Glomerular endothelial cell (primary cell): ENCODE measurements around the gene SPNS3. TPM values are rescaled to one million over a fixed set of nuclear protein-coding genes. Genes with fewer than 3 reads are reported as not detected.

ENCODE experiments used
- DNase-seq: peaks from one replicate; pipeline ENCODE4 v3.0.0-alpha.2; 2011; ENCODE audit warnings: low read depth, low spot score; ENCODE audit errors: extremely low read depth
- total RNA-seq: library from RNA; depleted of rRNA; stranded (reverse); fragments of >200 nt; gene quantifications from 2 replicates; pipeline ENCODE4 v1.2.3, GENCODE V29; 2015

SPNS3 gene, protein sequence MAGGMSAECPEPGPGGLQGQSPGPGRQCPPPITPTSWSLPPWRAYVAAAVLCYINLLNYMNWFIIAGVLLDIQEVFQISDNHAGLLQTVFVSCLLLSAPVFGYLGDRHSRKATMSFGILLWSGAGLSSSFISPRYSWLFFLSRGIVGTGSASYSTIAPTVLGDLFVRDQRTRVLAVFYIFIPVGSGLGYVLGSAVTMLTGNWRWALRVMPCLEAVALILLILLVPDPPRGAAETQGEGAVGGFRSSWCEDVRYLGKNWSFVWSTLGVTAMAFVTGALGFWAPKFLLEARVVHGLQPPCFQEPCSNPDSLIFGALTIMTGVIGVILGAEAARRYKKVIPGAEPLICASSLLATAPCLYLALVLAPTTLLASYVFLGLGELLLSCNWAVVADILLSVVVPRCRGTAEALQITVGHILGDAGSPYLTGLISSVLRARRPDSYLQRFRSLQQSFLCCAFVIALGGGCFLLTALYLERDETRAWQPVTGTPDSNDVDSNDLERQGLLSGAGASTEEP
- total RNA-seq, result 0.23 and 0.24 TPM in 2 replicates

DNA sequence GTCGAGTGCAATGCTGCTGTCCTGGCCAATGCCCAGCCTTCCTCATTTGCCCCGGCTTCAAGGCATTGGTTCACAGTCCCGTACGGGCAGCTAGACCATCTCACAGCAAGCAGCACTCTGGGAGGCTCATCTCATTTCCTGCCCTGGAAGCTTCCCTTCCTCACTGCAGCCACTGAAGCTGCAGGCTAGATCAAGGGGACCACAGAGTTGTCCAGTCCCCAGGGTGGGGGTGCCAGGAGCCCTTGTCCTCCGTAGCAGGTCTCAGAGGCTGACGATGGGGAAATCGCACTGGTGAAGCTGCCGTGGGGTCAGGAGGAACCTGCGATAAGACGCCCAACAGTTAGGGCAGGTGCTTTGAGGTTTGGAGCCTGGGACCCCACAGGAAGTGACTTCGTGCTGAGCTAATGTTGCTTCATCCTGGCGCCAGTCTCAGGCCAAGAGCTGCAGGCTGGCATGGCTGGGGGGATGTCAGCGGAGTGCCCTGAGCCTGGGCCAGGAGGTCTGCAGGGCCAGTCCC, at the start of gene SPNS3:
Gene SPNS3, plus strand, starts transcription at position 426 of the 517 bp plus-strand sequence. Its CDS starts 28 bp downstream, at position 454.
- no peak for DNase-seq

DNA sequence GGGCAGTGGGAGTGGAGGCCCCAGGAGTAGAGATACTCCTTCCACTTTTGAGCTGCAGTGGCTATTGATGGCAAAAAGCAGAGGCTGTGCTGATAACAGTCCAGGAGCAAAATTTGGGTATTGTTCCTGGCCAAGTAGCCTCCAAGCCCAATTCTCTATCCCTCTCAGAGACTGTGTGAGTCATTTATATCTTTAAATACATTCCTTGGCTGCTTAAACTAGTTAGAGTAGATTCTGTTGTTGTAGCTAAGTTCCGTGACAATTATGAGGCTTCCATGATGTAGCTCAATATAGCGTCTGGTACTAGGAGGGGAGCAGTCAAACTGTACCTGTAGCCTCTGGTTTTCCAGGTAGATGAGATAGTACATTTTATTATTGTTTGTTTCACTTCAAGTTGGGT, 47.3 kb upstream of the SPNS3 start:
- DNase-seq, result no peak

DNA sequence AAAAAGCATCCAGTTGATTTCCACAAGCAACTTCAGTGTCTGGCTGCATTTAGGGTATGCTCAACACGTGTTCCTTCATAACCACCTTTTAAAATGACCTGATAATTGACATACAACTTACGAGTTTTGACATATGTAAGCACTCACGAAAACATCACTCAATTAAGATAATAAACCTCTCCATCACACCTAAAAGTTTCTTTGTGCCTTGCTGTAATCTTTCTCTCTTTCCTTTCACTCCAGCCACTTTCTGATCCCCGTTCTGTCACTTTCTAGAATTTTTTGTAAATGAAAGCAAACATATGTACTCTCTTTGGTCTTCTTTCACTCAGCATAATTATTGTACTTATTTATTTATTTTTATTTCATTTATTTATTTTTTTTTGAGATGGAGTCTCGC, 46.6 kb upstream of the SPNS3 start:
- no peak for DNase-seq

DNA sequence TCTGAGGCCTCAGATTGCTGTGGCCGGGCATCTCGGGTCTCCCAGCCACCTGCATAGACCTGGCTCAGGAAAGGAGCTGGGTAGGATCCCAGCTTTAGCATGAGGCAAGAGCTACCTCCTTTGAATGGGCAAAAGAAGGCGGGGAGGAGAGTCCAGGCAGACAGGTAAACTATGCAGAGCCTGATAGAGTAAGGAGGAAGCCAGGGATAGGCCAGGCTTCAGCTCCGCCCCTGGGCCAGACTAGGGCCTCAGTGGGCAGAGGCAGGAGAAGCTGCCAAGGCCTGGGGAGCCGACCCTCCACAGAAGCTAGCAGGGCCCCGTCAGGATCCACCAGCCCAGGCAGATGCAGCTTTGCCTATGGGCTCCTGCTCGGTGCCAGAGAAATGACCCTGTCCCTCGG, 44.7 kb upstream of the SPNS3 start:
- DNase-seq, result no peak

DNA sequence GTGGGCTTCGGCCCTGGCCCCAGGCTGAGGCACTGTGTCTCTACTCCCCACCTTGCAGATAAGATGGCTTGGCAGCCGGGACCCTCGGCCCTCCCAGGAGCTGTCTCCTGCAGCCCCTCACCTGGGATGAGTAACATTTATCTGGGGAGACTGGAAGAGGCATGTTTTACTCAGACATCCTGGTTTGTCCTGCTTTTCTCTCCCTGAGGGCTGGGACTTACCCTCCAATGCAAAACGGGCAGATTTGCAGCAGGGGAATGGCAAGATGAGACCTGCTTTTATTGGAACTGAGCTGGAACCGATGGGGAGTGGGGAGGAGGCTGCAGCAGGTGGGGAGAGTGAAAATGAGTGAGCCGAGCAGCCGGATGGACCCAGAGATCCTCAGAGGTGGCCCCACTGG, 39.9 kb upstream of the SPNS3 start:
- DNase-seq, result no peak

DNA sequence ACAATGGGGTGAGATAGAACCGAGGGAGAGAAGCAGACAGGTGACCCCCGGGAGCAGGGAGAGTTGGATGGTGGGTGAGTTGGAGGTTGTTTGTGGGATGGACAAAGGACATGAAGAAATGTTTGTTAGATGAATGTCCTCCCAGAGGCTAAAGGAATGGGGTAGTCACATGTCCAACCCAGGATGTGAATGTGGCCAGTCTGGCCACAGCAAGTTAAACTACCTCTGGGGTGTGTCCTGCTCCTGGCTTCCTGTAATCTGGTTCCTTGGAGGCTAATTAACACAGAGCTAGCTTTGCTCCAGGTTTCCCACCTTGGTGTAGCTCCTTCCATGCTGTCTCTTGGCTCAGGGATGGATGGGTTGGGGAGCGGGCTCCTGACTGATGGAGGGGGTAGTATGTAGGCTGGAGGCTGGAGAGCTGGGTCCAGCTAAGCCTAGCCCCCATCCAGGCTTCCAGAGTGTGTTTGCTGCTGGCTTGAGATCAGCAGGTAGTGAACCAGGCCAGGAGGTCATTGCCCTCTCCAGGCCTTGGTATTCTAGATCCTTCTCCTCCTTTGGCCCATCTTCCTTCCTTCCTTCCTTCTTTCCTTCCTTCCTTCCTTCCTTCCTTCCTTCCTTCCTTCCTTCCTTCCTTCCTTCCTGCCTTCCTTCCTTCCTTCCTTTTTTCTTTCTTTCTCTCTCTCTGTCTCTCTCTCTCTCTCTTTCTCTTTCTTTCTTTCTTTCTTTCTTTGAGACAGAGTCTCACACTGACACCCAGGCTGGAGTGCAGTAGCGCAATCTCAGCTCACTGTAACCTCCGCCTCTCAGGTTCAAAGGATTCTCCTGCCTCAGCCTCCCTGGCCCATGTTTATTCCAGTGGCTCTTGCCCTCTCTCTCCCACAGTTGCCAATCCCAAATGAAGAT, 39.3 kb upstream of the SPNS3 start:
- DNase-seq, result no peak

DNA sequence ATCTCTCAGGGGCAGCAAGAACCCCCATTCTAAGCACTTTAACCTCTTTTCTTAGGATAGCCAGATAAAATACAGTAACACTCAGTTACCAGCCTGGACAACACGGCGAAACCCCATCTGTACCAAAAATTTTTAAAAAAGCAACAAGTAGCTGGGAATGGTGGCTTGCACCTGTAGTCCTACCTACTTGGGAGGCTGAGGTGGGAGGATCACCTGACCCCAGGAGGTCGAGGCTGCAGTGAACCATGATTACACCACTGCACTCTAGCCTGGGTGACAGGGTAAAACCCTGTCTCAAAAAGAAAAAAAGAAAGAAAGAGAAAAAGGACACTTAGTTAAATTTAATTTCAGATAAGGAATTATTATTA, 38.6 kb upstream of the SPNS3 start:
- DNase-seq, result no peak

DNA sequence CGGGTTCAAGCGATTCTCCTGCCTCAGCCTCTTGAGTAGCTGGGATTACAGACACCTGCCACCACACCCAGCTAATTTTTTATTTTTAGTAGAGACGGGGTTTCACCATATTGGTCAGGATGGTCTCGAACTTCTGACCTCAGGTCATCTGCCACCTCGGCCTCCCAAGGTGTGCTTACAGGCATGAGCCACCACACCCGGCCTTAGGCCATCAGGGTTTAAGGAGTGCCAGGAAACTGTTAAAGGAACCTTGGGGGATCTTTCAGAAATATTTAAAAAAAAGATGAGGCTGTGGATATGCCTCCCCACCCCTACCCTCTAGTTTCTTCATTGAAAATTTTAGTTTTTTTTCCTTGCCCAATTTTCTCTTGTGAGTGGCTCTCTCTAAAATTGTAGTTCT, 35.9 kb upstream of the SPNS3 start:
- no peak for DNase-seq

DNA sequence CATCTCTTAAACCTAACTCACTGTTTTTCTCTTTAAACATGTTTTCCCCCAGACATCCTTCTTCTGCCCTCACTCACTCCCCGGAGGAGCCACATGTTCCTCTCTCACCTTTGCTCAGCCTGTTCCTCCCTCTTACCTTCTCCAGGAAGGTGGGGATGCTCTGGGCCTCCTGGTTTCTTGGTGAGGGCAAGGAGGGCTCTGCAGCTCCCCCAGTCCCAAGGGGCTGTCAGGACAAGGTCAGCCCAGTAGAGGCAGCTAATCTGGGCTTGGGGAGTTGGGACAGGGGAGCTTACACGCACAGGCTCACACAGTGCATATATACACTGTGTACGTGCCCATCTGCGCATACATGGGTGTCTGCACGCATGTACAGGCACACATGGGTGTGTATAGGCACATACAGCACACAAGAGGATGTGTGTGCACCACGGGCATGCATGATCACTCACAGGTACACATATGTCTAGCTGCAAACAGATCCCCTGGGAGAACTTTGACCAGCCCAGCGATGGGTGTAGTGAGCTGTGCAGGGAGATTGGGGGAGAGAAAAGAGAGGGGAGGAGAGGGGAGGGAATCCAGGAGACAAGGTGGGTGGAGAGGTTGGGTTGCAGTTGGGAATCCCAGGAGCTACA, 28.6 kb upstream of the SPNS3 start:
- DNase-seq, result no peak

DNA sequence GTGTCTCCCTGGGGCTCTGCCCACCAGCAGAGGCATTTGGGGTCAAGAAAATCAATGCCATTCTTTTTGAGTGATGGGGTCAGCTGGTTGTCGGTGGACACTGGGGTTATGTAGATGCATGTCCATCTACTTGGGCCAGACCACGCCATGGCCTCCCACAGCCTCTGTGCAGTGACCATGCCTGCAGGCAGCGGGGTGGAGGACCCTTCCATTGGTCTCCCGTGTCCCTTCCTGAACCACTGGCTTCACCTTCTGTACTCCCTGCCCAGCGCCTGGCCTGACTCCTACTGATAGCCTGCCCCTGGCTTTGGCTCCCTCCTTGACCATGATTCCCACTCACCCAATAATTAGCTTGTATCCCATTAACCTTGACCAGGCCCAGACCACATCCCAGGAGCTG, 28.0 kb upstream of the SPNS3 start:
- DNase-seq, result no peak

DNA sequence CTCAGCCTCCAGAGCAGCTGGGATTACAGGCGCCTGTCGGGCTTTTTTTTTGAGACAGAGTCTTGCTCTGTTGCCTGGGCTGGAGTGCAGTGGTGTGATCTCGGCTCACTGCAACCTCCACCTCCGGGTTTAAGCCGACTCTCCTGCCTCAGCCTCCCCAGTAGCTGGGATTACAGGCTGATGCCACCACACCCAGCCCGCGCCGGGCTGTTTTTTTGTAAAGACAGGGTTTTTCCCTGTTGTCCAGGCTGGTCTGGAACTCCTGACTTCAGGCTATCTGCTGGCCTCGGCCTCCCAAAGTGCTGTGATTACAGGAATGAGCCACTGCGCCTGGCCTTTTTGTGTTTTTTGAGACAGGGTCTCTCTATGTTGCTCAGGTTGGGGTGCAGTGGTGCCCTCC, 27.4 kb upstream of the SPNS3 start:
- DNase-seq, result no peak

DNA sequence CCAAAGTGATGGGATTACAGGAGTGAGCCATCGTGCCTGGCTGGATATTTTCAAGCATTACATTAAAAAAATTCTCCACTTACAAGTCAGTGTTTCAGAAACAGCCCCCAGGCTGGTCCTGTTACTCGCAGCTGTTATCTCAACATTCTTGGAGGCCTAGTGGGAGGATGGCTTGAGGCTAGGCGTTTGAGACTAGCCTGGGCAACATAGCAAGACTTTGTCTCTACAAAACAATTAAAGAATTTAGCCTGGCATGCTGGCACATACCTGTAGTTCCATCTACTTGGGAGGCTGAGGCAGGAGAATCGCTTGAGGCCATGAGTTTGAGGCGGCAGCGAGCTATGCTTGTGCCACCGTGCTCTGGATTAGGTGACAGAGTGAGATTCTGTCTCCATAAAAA, 26.5 kb upstream of the SPNS3 start:
- DNase-seq, result no peak

DNA sequence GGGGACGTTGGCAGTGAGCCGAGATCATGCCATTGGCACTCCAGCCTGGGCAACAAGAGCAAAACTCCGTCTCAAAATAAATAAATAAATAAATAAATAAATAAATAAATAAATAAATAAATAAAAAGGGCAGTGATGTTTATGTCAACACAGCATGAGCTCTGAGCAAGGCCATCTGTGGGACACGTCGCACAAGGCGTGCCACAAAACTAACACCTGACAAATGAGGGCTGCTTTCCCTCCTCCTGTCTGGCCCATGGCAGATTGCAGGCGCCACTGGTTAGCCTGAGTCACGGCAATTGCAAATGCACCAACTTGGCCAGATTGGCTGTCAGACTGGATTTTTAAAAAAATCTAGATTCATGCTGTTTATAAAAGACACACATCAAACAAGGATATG, 25.9 kb upstream of the SPNS3 start:
- DNase-seq, result no peak

DNA sequence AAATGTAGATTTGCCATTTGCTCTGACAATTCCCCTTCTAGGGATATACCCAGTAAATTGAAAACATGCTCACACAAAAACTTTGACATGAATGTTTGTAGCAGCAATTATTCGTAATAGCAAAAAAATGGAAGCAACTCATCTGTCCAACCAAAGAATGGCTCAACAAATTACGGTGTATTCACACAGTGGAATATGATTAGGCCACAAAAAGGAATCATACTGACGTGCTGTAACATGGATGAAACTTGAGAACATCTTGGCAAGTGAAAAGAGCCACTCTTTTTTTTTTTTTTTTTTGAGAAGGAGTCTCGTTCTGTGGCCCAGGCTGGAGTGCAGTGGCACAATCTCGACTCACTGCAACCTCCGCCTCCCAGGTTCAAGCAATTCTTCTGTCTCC, 24.1 kb upstream of the SPNS3 start:
- DNase-seq, result no peak

DNA sequence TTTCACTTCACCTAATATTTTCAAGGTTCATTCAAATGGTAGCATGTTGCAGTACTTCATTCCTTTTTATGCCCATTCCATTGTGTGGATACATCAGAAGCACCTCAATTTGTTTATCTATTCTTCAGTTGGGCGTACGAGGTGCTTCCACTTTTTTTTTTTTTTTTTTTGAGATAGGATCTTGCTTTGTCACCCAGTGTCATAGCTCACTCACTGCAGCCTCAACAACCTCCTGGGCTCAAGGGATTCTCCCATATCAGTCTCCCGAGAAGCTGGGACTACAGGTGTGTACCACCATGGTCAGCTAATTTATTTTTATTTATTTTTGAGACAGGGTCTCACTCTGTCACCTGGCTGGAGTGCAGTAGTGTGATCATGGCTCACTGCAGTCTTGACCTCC, 22.5 kb upstream of the SPNS3 start:
- DNase-seq, result no peak

DNA sequence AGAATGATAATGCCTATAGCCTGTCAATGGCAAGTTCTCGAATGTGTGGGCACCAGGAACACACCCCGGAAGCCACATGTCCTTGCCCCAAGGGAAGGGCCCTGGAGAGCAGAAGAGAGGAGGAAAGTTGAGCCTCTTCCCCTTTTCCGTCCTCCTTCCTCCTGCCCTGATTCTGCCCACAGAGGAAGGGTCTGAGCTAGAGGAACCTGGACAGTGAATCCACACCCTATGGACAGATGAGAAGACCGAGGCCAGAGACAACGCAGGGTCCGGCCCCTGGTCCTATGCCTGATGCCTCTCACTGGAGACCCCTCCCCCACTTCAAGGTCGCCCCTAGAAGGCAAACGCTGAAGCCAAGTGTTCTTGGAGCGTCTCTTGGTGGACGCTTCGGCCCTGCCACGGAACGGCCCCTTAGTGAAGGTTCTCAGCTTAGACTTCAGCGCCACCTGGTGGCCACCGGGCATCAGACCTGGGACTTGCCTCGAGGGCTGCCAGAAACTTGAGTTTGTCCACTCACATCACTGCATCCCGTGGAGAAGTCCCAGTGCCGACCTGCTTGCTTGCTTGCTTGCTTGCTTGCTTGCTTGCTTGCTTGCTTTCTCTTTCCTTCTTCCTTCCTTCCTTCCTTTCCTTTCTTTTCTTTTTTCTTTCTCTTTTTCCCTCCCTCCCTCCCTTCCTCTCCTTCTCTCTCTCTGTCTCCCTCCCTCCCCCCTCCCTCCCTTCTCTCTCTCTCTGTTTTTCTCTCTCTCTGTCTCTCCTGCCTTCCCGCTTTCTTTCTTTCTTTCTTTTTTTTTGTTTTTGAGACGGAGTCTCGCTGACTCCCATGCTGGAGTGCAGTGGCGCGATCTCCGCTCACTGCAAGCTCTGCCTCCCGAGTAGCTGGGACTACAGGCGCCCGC, 20.6 kb upstream of the SPNS3 start:
- DNase-seq, result peak; percentile 70

DNA sequence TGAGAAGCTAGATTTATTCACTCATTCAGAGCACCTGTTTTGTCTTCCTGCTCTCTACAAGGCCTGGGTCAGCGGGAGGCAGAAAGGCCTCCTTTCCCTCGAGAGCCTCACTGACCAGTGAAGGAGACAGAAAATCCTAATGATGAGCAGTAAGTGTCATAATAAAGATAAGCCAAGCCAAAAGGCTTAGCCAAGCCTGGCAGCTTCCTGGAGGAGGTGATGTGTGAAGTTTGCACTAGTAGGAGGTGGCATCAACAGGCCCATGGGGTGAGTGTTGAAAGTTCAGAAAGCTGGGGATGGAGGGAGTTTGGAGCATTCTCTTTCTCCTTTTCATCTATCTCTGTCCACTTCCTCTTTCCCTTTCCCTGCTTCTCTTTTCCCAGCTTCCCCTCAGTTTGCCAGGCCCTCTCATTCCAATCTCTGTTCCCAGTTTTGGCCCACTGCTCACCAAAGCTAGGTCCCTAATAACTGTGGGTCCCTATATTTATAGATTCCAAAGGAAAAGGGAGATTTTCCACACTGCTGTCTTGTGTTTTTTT, 16.5 kb upstream of the SPNS3 start:
- DNase-seq, result no peak

DNA sequence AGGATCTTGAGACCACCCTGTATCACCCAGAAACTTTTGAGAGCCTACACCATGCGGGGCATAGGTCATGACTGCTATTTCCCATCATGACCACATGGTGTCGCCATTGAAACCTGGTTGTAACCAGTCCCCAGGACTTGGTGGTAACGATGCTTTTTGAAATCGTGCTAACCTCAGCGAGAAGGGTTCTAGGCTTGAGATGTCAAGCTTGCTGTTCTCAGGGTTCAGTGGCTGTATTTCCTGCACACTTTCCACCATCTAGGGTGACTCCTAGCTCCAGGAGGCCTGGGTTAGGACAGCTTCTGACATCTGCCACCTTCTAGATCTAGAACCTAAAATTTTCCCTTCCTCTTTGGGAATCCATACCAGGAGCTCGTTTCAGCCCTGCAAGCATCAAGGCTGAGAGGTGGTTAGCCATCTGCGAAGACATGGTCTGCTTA, 13.0 kb upstream of the SPNS3 start:
- peak; percentile 62 for DNase-seq

DNA sequence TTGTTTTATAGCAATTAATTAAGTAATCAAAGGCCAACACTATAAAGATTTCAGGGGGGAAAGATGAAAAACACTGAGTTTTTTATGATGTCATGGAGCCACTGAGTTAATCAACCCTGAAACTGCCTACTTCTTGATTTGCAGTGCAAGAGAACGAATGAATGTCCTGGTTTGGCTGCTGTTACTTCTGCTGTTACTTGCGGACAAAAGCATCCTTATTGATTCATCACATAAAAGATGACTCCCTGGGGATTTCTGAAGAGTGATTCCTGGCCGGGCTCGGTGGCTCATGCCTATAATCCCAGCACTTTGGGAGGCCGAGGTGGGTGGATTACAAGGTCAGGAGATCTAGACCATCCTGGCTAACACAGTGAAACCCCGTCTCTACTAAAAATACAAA, 10.9 kb upstream of the SPNS3 start:
- no peak for DNase-seq

DNA sequence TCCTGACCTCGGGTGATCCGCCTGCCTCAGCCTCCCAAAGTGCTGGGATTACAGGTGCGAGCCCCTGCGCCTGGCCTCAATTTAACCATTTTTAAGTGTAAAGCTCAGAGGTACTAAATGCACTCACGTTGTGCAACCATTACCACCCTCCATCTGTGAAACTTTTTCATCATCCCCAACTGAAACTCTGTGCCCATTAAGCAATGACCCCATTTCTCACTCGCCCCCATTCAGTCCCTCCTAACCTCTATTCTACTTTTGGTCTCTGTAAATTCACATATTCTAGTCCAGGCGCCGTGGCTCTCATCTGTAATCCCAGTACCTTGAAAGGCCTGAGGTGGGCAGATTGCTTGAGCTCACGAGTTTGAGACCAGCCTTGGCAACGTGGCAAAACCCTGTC, 8.3 kb upstream of the SPNS3 start:
- DNase-seq, result no peak
